GM23338 (cell line): ENCODE results near the gene RAD18. TPM values are rescaled to one million over a fixed set of nuclear protein-coding genes. Genes with fewer than 3 reads are reported as not detected.

Source experiments
- ATAC-seq: fragments of 200-7000 bp; cut with Tn5 transposase; 3 replicates; pipeline ENCODE4 v1.9.1; 2020
- DNase-seq: peaks from one replicate; pipeline ENCODE4 v3.0.0-alpha.2; 2015; ENCODE audit warnings: low spot score
- H2AFZ ChIP-seq: fragments of 200-600 bp; sonication (generic); 2 replicates; pipeline ENCODE4 v1.8.0; 2016; ENCODE audit warnings: antibody characterized with exemption, mild to moderate bottlenecking, moderate library complexity
- H3F3A ChIP-seq: fragments of 200-600 bp; sonication (generic); replicated peaks from 2 replicates; pipeline ENCODE4 v1.8.0; 2017; ENCODE audit warnings: antibody characterized with exemption, mixed run types, low read depth
- H3K27ac ChIP-seq: fragments of 200-600 bp; sonication (generic); 2 replicates; pipeline ENCODE4 v1.6.1; 2016; ENCODE audit warnings: low read depth
- H3K27me3 ChIP-seq: fragments of 200-600 bp; sonication (generic); 2 replicates; pipeline ENCODE4 v1.8.0; 2016; ENCODE audit warnings: mild to moderate bottlenecking, mixed run types, moderate library complexity; ENCODE audit not compliant: insufficient read depth
- H3K36me3 ChIP-seq: fragments of 200-600 bp; sonication (generic); 2 replicates; pipeline ENCODE4 v1.8.0; 2016; ENCODE audit warnings: mild to moderate bottlenecking; ENCODE audit not compliant: insufficient read depth
- H3K4me1 ChIP-seq: fragments of 200-600 bp; sonication (generic); 2 replicates; pipeline ENCODE4 v1.8.0; 2016; ENCODE audit warnings: mild to moderate bottlenecking, moderate library complexity; ENCODE audit not compliant: insufficient read depth
- H3K4me2 ChIP-seq: fragments of 200-600 bp; sonication (generic); 2 replicates; pipeline ENCODE4 v1.7.1; 2017; ENCODE audit warnings: mixed run types
- H3K4me3 ChIP-seq: fragments of 200-600 bp; sonication (generic); 2 replicates; pipeline ENCODE4 v1.6.1; 2016; ENCODE audit warnings: mixed run types
- H3K79me2 ChIP-seq: fragments of 200-600 bp; sonication (generic); replicated peaks from 2 replicates; pipeline ENCODE4 v1.8.0; 2017; ENCODE audit warnings: mild to moderate bottlenecking; ENCODE audit not compliant: insufficient read depth
- H3K9me2 ChIP-seq: fragments of 200-600 bp; sonication (generic); 2 replicates; pipeline ENCODE4 v1.8.0; 2017; ENCODE audit not compliant: insufficient read depth
- H4K20me1 ChIP-seq: fragments of 200-600 bp; sonication (generic); replicated peaks from 2 replicates; pipeline ENCODE4 v1.8.0; 2017; ENCODE audit warnings: mild to moderate bottlenecking; ENCODE audit not compliant: insufficient read depth
- H3K27ac Mint-ChIP-seq: 2 replicates; pipeline ENCODE4 v1.8.0; 2020; ENCODE audit warnings: inconsistent platforms, mild to moderate bottlenecking, moderate library complexity, mixed read lengths
- H3K27me3 Mint-ChIP-seq: 3 replicates; pipeline ENCODE4 v1.8.0; 2022; ENCODE audit warnings: low read depth, mild to moderate bottlenecking, moderate library complexity, mixed read lengths, inconsistent platforms; ENCODE audit not compliant: insufficient read depth, poor library complexity
- H3K36me3 Mint-ChIP-seq: 3 replicates; pipeline ENCODE4 v1.8.0; 2021; ENCODE audit warnings: low read depth, mild to moderate bottlenecking, inconsistent platforms, moderate library complexity, mixed read lengths
- H3K4me1 Mint-ChIP-seq: 3 replicates; pipeline ENCODE4 v1.8.0; 2020; ENCODE audit warnings: mild to moderate bottlenecking, inconsistent platforms, mixed read lengths
- H3K4me3 Mint-ChIP-seq: 3 replicates; pipeline ENCODE4 v1.8.0; 2021; ENCODE audit warnings: moderate library complexity, mild to moderate bottlenecking, inconsistent platforms, mixed read lengths
- H3K9me3 Mint-ChIP-seq: 3 replicates; pipeline ENCODE4 v1.8.0; 2020; ENCODE audit warnings: moderate library complexity, mild to moderate bottlenecking, inconsistent platforms, mixed read lengths
- CREB1 ChIP-seq: fragments of 250-450 bp; sonication (Bioruptor Pico); IDR thresholded peaks from 2 replicates; pipeline ENCODE4 v1.5.0; 2020; ENCODE audit warnings: low read depth, mild to moderate bottlenecking, moderate library complexity
- EZH2phosphoT487 ChIP-seq: fragments of 200-600 bp; sonication (generic); IDR thresholded peaks from one replicate; pipeline ENCODE4 v1.8.1; 2018; ENCODE audit warnings: antibody characterized with exemption; ENCODE audit not compliant: unreplicated experiment
- polyA plus RNA-seq: library from polyadenylated mRNA; unstranded; fragments of >200 nt; fragmentation: Nextera tagmentation; extraction: Ambion mirVana; gene quantifications from 2 replicates; pipeline ENCODE4 v1.2.1, GENCODE V29; 2016
- total RNA-seq: library from RNA; depleted of rRNA; stranded (reverse); fragments of >200 nt; shearing (Covaris generic); gene quantifications from 2 replicates; pipeline ENCODE4 v1.2.3, GENCODE V29; 2014
- TF ChIP-seq, protein P1 (sequence below): fragments of 250-450 bp; sonication (Bioruptor Pico); IDR thresholded peaks from 2 replicates; pipeline ENCODE4 v1.5.0; 2020; ENCODE audit warnings: mild to moderate bottlenecking, moderate library complexity
- TF ChIP-seq, protein P2 (sequence below), 2 experiments: fragments of 200-600 bp in 1 of 2; sonication (generic) in 1 of 2; conservative IDR thresholded peaks; 2 replicates each; pipeline versions ENCODE4 v1.5.1 to v1.6.1; 2016 to 2017; ENCODE audit warnings: antibody characterized with exemption in 2 of 2, low read depth in 2 of 2, mild to moderate bottlenecking in 2 of 2, moderate library complexity in 1 of 2
- TF ChIP-seq, protein P3 (sequence below): IDR thresholded peaks from one replicate; pipeline ENCODE4 v1.6.1; 2018; ENCODE audit warnings: antibody characterized with exemption; ENCODE audit not compliant: unreplicated experiment

Gene RAD18
- total and polyA plus RNA-seq, 2 experiments from 2014 or later: 25.4 to 40.1 TPM

DNA sequence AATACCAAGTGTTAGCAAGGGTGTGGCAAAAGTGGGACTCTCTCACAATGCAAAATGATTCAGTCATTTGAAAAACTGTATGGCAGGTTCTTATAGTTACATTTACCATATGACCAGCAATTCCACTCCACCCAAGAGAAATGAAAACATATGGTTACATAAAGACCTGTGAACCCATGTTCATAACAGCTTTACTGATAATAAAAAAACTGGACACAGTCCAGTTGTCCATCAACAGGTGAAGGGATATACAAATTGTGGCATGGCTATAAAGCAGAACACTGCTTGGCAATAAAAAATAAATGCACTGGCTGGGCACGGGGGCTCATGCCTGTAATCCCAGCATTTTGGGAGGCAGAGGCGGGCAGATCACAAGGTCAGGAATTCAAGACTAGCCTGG is 30.8 kb downstream of the RAD18 start:
- Mint-ChIP-seq H3K36me3 (peaks cover 17% of the 10 kb centered on the region; the same call in 2 of the 3 replicates), H3K4me3 (no peak overlapping the region), H3K27me3 (no peaks in the 10 kb centered on the region), H3K9me3 (peaks cover 3% of the 10 kb centered on the region; the same call in 1 of the 3 replicates), H3K27ac (no peak overlapping the region), H3K4me1 (no peaks in the 10 kb centered on the region)
- no peak overlapping the region for H3K4me2 ChIP-seq
- H3K9me2 ChIP-seq: no peaks in the 10 kb centered on the region
- no peak overlapping the region for H3K4me3 ChIP-seq
- no peaks in the 10 kb centered on the region for H4K20me1 ChIP-seq
- H3K27me3 ChIP-seq: no peaks in the 10 kb centered on the region
- no peaks in the 10 kb centered on the region for H3K36me3 ChIP-seq
- H3F3A ChIP-seq: no peaks in the 10 kb centered on the region
- no peaks in the 10 kb centered on the region for H3K4me1 ChIP-seq
- ATAC-seq (no peak), DNase-seq (no peak)
- H3K79me2 ChIP-seq: no peaks in the 10 kb centered on the region
- H3K27ac ChIP-seq: no peak overlapping the region
- TF ChIP-seq EZH2phosphoT487: no peak
- no peak for TF ChIP-seq CREB1 (CRISPR knock-in tag)
- TF ChIP-seq, protein P1, sequence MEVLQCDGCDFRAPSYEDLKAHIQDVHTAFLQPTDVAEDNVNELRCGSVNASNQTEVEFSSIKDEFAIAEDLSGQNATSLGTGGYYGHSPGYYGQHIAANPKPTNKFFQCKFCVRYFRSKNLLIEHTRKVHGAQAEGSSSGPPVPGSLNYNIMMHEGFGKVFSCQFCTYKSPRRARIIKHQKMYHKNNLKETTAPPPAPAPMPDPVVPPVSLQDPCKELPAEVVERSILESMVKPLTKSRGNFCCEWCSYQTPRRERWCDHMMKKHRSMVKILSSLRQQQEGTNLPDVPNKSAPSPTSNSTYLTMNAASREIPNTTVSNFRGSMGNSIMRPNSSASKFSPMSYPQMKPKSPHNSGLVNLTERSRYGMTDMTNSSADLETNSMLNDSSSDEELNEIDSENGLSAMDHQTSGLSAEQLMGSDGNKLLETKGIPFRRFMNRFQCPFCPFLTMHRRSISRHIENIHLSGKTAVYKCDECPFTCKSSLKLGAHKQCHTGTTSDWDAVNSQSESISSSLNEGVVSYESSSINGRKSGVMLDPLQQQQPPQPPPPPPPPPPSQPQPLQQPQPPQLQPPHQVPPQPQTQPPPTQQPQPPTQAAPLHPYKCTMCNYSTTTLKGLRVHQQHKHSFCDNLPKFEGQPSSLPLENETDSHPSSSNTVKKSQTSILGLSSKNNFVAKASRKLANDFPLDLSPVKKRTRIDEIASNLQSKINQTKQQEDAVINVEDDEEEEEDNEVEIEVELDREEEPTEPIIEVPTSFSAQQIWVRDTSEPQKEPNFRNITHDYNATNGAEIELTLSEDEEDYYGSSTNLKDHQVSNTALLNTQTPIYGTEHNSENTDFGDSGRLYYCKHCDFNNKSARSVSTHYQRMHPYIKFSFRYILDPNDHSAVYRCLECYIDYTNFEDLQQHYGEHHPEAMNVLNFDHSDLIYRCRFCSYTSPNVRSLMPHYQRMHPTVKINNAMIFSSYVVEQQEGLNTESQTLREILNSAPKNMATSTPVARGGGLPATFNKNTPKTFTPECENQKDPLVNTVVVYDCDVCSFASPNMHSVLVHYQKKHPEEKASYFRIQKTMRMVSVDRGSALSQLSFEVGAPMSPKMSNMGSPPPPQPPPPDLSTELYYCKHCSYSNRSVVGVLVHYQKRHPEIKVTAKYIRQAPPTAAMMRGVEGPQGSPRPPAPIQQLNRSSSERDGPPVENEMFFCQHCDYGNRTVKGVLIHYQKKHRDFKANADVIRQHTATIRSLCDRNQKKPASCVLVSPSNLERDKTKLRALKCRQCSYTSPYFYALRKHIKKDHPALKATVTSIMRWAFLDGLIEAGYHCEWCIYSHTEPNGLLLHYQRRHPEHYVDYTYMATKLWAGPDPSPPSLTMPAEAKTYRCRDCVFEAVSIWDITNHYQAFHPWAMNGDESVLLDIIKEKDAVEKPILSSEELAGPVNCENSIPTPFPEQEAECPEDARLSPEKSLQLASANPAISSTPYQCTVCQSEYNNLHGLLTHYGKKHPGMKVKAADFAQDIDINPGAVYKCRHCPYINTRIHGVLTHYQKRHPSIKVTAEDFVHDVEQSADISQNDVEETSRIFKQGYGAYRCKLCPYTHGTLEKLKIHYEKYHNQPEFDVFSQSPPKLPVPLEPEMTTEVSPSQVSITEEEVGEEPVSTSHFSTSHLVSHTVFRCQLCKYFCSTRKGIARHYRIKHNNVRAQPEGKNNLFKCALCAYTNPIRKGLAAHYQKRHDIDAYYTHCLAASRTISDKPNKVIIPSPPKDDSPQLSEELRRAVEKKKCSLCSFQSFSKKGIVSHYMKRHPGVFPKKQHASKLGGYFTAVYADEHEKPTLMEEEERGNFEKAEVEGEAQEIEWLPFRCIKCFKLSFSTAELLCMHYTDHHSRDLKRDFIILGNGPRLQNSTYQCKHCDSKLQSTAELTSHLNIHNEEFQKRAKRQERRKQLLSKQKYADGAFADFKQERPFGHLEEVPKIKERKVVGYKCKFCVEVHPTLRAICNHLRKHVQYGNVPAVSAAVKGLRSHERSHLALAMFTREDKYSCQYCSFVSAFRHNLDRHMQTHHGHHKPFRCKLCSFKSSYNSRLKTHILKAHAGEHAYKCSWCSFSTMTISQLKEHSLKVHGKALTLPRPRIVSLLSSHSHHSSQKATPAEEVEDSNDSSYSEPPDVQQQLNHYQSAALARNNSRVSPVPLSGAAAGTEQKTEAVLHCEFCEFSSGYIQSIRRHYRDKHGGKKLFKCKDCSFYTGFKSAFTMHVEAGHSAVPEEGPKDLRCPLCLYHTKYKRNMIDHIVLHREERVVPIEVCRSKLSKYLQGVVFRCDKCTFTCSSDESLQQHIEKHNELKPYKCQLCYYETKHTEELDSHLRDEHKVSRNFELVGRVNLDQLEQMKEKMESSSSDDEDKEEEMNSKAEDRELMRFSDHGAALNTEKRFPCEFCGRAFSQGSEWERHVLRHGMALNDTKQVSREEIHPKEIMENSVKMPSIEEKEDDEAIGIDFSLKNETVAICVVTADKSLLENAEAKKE: no peak
- TF ChIP-seq, protein P2, sequence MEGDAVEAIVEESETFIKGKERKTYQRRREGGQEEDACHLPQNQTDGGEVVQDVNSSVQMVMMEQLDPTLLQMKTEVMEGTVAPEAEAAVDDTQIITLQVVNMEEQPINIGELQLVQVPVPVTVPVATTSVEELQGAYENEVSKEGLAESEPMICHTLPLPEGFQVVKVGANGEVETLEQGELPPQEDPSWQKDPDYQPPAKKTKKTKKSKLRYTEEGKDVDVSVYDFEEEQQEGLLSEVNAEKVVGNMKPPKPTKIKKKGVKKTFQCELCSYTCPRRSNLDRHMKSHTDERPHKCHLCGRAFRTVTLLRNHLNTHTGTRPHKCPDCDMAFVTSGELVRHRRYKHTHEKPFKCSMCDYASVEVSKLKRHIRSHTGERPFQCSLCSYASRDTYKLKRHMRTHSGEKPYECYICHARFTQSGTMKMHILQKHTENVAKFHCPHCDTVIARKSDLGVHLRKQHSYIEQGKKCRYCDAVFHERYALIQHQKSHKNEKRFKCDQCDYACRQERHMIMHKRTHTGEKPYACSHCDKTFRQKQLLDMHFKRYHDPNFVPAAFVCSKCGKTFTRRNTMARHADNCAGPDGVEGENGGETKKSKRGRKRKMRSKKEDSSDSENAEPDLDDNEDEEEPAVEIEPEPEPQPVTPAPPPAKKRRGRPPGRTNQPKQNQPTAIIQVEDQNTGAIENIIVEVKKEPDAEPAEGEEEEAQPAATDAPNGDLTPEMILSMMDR (conservative IDR thresholded peaks at IDR 0.05; ENCODE audit: low read depth in 2 of 2): no peak
- TF ChIP-seq, protein P3, sequence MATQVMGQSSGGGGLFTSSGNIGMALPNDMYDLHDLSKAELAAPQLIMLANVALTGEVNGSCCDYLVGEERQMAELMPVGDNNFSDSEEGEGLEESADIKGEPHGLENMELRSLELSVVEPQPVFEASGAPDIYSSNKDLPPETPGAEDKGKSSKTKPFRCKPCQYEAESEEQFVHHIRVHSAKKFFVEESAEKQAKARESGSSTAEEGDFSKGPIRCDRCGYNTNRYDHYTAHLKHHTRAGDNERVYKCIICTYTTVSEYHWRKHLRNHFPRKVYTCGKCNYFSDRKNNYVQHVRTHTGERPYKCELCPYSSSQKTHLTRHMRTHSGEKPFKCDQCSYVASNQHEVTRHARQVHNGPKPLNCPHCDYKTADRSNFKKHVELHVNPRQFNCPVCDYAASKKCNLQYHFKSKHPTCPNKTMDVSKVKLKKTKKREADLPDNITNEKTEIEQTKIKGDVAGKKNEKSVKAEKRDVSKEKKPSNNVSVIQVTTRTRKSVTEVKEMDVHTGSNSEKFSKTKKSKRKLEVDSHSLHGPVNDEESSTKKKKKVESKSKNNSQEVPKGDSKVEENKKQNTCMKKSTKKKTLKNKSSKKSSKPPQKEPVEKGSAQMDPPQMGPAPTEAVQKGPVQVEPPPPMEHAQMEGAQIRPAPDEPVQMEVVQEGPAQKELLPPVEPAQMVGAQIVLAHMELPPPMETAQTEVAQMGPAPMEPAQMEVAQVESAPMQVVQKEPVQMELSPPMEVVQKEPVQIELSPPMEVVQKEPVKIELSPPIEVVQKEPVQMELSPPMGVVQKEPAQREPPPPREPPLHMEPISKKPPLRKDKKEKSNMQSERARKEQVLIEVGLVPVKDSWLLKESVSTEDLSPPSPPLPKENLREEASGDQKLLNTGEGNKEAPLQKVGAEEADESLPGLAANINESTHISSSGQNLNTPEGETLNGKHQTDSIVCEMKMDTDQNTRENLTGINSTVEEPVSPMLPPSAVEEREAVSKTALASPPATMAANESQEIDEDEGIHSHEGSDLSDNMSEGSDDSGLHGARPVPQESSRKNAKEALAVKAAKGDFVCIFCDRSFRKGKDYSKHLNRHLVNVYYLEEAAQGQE: no peak
- H2AFZ ChIP-seq: no peak overlapping the region
